GM19463 (cell line): Measurements from ENCODE around the gene TMTC2.
A peak's percentile ranks its signal among the peaks of the same experiment; 100 is the strongest.
"Not testable (repeated sequence)": the region's sequence is repeated elsewhere in the genome, so short reads cannot be mapped to it uniquely, and the experiment has no call there.

ENCODE experiments used
- ATAC-seq: cut with Tn5 transposase; IDR thresholded peaks from one replicate; pipeline ENCODE4 v1.9.1; 2021; ENCODE audit warnings: mild to moderate bottlenecking, moderate library complexity; ENCODE audit not compliant: unreplicated experiment

TMTC2 gene

GRCh38 chr12:82838131-82838551, 151.4 kb downstream of the TMTC2 start:
- no peak for ATAC-seq

- no peak for ATAC-seq
These were observed 152.1 kb downstream of the TMTC2 start for GRCh38 chr12:82838827-82839226.

DNA sequence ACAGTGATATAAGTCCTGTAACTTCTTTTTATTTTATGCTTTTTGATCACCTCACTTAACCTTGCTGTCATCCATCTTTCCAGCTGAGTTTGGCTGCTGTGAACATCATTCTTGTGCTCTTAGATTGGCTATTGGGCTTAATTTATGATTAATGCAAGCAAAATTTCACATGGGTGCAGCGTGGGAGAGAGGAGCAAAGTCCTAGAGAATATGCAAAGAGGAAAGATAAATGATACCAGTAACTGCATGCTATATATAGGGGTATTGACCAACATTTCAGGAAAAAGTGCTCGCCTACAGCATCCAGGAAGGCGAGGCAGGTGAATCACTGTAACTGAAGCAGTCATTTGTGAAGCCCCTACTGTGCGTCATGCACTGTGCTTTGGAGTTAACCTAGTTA, 153.1 kb downstream of the TMTC2 start:
- ATAC-seq, result no peak

- no peak for ATAC-seq
These were observed 154.8 kb downstream of the TMTC2 start for GRCh38 chr12:82841487-82841904.

DNA sequence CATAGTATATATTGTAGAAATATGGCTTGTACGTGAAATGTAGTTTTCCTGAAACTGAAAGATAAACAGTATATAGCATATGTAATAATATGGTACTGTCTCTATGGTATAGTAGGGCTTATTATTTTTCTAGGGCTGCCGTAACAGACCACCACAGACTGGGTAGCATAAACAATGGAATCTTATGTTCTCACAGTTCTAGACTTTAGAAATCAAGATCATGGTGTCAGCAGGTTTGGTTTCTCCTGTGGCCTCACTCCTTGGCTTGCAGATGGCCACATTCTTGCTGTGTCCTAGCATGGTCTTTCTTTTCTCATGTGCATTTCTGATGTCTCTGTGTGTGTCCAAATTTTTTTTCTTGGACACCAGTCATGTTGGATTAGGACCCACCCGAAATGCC, 155.8 kb downstream of the TMTC2 start:
- no peak for ATAC-seq

GRCh38 chr12:82845076-82845475, 158.4 kb downstream of the TMTC2 start:
- ATAC-seq, result not testable (repeated sequence)

GRCh38 chr12:82848845-82849244, 162.1 kb downstream of the TMTC2 start:
- ATAC-seq, result no peak

GRCh38 chr12:82852529-82852928, 165.8 kb downstream of the TMTC2 start:
- no peak for ATAC-seq

DNA sequence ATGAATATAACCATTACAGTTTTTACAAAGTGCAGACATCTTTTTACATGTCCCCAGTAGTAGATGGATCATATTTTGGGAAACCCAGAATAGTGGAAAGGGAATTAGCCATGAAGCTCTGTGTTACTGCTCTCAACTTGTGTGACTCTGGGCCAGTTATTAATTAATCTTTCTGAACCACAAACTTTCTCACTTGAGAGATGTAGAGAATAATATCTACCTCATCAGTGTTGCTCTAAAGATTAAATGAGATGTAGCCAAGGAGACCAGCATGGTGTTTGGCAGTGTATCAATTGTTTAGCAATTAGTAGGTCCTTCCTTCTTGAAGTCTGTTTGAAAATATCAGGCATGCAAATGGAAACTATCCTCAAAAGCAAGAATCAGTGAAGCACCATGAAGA, 169.2 kb downstream of the TMTC2 start:
- ATAC-seq, result peak; percentile 84

- no peak for ATAC-seq
These were observed 170.6 kb downstream of the TMTC2 start for GRCh38 chr12:82857276-82857675.

DNA sequence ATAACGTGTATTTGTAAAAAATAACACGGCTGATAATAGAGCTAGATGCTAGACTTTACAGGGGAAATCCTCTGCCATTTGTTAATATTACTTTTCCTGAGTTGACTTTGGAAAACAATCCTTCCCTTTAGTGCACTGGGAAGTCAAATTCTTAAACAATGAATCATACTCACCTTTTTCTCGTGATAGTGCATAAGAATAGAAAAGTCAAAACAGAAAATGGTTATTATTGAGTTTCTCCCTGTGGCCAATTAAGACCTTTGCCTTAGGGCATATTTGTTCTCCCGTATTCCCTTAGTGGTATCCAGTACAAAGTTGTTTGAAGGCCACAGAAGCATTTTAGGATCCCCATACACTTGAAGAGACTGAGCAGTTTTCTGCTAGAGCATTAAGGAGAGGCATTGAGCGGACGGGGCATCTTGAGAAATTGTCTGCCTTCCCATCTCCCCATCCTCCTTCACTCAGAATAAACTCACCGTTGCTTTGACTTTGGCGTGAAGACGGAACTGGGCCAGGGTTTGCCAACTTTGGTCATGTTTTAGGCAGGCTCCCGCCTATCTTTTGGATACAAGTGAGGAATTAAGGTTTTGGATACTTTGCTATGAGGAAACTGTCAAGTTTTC, 171.3 kb downstream of the TMTC2 start:
- ATAC-seq, result no peak

- ATAC-seq, result no peak
These were observed 171.8 kb downstream of the TMTC2 start for GRCh38 chr12:82858534-82858917.

- no peak for ATAC-seq
These were observed 175.5 kb downstream of the TMTC2 start for GRCh38 chr12:82862069-82862841.

GRCh38 chr12:82862876-82863649, 176.4 kb downstream of the TMTC2 start:
- no peak for ATAC-seq

- ATAC-seq, result no peak
These were observed 179.6 kb downstream of the TMTC2 start for GRCh38 chr12:82866227-82866775.

GRCh38 chr12:82866946-82867345, 180.2 kb downstream of the TMTC2 start:
- ATAC-seq, result no peak

DNA sequence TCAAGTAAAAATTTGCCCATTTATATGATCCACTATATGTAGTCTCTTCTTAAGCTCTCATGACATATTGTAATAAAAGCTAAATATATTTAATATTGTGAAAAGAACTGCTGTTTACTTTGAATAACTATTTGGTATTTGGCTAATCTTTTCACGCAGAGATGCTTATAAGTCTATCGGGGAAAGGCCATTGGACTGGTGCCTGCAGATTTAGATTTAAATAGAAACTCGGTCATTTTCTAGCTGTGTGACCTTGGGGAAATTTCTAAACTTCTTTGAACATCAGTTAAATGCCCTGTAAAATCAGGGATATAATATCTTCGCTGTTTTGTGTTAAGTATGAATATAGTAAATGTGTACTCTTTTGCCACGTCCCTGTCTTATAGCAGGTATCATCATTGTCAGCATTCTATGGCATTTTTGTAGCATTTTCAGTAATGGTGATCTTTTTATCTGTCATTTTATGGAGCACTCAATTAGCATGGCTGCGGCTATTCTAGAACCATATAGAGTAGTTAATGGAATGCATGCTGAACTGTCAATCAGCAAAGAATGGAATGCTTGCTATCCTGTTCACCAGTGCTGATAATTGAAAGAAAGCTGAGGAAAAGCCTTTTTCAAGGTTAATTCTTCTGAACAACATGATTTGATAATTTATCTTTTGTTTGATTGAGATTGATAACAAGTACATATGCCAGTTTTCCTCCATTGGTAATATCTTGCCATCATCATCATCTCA, 181.2 kb downstream of the TMTC2 start:
- no peak for ATAC-seq

DNA sequence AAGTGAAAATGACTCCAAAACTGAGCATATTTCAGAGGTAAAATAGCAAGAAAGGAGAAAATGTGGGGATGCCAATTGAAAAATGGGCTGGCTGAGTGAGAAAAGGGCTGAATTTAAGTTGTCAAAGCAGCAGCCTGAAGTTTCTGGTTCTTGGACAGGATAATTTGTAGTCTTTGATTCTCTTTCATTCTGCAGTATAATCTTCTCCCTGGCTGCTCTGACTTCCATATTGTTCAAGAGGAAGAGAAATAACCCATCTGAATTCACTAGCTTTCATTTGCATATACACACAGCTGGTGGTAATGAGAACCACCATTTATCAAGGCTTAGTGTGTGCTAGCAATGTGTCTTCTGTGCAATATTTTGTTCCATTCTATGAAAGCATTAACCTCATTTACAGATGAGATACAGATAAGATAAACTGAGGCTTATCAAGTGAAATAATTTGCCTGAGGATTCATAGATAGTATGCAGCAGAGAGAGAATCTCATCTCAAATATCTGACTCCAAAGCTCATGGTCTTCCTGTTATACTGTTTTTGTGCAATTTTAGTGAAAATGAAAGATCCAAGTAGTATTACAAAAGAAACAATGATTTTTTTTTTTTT, 184.2 kb downstream of the TMTC2 start:
- ATAC-seq, result peak; percentile 70

- no peak for ATAC-seq
These were observed 185.4 kb downstream of the TMTC2 start for GRCh38 chr12:82872088-82872487.

GRCh38 chr12:82873309-82873708, 186.6 kb downstream of the TMTC2 start:
- no peak for ATAC-seq
